Stimulated activated naive CD8-positive, alpha-beta T cell treated with anti-CD3 and anti-CD28 coated beads, Interleukin-15, Interleukin-2, amounts not matched to agents 100 ng/mL and 50 ng/mL, for 24 hours (primary cell): Measurements from ENCODE around the gene OR10D3.
"Not testable (repeated sequence)": the region's sequence is repeated elsewhere in the genome, so short reads cannot be mapped to it uniquely, and the experiment has no call there.

Experiments
- H3K27ac Mint-ChIP-seq: one replicate; pipeline ENCODE4 v1.8.0; 2021; ENCODE audit warnings: mild to moderate bottlenecking, mixed read lengths
- H3K27me3 Mint-ChIP-seq: one replicate; pipeline ENCODE4 v1.8.0; 2021; ENCODE audit warnings: mixed read lengths
- H3K36me3 Mint-ChIP-seq: one replicate; pipeline ENCODE4 v1.8.0; 2021; ENCODE audit warnings: low read depth, mixed read lengths
- H3K4me1 Mint-ChIP-seq: one replicate; pipeline ENCODE4 v1.8.0; 2021; ENCODE audit warnings: low read depth, mixed read lengths
- H3K4me3 Mint-ChIP-seq: one replicate; pipeline ENCODE4 v1.8.0; 2021; ENCODE audit warnings: mild to moderate bottlenecking, mixed read lengths
- H3K9me3 Mint-ChIP-seq: one replicate; pipeline ENCODE4 v1.8.0; 2021; ENCODE audit warnings: mixed read lengths

Gene OR10D3

DNA sequence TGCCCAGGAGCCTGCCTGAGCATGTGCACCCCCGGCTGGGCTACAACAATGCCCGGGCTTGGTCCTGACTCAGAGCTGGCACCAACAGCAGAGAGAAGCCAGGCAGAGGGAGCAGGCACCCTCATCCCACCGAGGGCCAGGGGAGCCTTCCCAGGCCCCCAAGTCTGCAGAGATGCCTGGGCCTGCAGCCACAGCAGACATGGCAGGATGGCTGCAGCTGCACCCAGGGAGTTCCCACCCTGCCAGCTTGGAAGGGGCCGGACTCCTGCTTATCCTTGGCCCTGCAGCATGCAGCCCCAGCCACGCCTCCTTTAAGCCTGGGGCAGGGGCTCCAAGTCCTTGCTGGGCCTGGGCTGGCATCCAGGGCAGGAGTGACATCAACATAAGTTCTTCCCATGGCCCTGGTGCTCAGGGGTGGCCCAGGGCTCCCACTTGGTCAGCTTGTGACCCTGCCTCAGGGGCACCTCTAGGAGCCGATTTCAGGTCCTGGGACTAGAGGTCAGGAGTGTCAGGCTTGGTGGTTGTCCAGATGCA, 26.7 kb downstream of the OR10D3 start:
- no peaks in the 10 kb centered on the region for H3K4me1 Mint-ChIP-seq
- H3K27me3 Mint-ChIP-seq, result peaks cover 8% of the 10 kb centered on the region
- H3K36me3 Mint-ChIP-seq, result no peaks in the 10 kb centered on the region
- H3K4me3 Mint-ChIP-seq, result no peak overlapping the region
- H3K9me3 Mint-ChIP-seq, result no peaks in the 10 kb centered on the region
- no peak overlapping the region for H3K27ac Mint-ChIP-seq

DNA sequence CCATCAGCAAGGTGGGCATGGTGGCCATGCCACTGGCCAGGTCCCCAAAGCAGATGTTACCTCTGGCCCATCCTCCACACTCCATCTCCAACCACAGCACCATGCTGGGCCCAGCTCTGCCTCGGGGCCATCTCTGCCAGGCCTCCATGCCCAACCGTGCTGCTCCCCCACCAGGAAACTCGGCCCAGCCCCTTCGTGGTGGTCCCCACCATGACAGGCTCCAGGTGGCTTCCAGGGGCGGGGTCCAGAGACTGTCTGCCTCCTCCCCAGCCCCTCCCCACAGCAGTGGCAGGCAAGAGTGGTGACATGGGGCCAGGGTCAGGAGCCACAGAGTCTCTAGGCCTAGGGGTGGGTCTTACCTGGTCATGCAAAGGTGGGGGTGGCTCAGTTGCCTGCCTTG, 27.3 kb downstream of the OR10D3 start:
- Mint-ChIP-seq H3K27me3 (peaks cover 8% of the 10 kb centered on the region), H3K27ac (no peak overlapping the region), H3K4me3 (no peak overlapping the region), H3K4me1 (no peaks in the 10 kb centered on the region), H3K9me3 (no peaks in the 10 kb centered on the region), H3K36me3 (no peaks in the 10 kb centered on the region)

DNA sequence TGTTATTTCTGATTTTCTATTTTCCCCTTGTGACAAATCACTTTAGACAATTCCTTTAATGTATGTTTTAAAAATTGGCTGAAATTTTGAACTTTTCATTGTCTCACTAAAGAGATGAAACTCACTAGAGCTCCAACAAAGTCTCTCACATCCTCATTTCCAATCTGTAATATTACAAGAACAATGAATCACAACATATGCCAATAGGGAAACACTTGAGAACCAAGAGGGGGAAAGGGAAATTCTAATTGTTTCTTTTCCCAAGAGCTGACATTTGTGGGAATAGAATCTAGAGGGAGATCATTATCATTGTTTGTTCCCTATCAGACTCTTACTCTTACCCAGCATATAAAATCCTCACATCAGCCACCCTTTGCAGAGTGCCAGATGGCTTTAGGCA, 28.2 kb downstream of the OR10D3 start:
- H3K4me3 Mint-ChIP-seq, result no peak overlapping the region
- no peaks in the 10 kb centered on the region for H3K9me3 Mint-ChIP-seq
- H3K36me3 Mint-ChIP-seq, result no peaks in the 10 kb centered on the region
- H3K27me3 Mint-ChIP-seq, result peaks cover 4% of the 10 kb centered on the region
- H3K4me1 Mint-ChIP-seq, result no peaks in the 10 kb centered on the region
- no peak overlapping the region for H3K27ac Mint-ChIP-seq

DNA sequence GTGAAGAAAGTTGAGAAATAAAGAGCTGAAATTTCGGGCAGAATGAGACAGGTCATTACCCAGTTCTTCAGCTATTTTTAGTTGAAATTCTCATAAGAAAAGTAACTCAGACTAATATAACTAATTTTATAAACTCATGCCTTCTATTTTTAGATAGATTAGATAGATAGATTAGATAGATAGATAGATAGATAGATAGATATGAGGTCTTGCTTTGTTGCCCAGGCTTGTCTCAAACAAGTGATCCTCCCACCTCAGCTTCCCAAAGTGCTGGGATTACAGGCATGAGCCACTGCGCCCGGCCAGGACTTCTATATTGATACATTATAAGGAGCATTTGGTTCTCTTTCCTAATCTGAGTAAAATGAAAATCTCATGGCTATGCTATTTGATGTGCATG, 30.9 kb downstream of the OR10D3 start:
- no peak overlapping the region for H3K4me3 Mint-ChIP-seq

GRCh38 chr11:124219126-124219525, 36.0 kb downstream of the OR10D3 start:
- H3K36me3 Mint-ChIP-seq, result no peaks in the 10 kb centered on the region
- no peaks in the 10 kb centered on the region for H3K9me3 Mint-ChIP-seq
- no peaks in the 10 kb centered on the region for H3K4me1 Mint-ChIP-seq
- no peak overlapping the region for H3K4me3 Mint-ChIP-seq
- no peak overlapping the region for H3K27ac Mint-ChIP-seq
- H3K27me3 Mint-ChIP-seq, result no peaks in the 10 kb centered on the region

More for the DNA sequence above, 30.9 kb downstream of the OR10D3 start:
- no peaks in the 10 kb centered on the region for H3K9me3 Mint-ChIP-seq
- H3K4me1 Mint-ChIP-seq, result no peaks in the 10 kb centered on the region
- H3K27me3 Mint-ChIP-seq, result peaks cover 4% of the 10 kb centered on the region
- H3K27ac Mint-ChIP-seq, result no peak overlapping the region
- no peaks in the 10 kb centered on the region for H3K36me3 Mint-ChIP-seq

GRCh38 chr11:124222407-124222806, 39.3 kb downstream of the OR10D3 start:
- Mint-ChIP-seq H3K4me3 (no peak overlapping the region), H3K9me3 (no peaks in the 10 kb centered on the region), H3K4me1 (no peaks in the 10 kb centered on the region), H3K27me3 (no peaks in the 10 kb centered on the region), H3K36me3 (no peaks in the 10 kb centered on the region), H3K27ac (no peak overlapping the region)

GRCh38 chr11:124224618-124225423, 41.7 kb downstream of the OR10D3 start:
- H3K36me3 Mint-ChIP-seq, H3K4me1 Mint-ChIP-seq: not testable (repeated sequence)

DNA sequence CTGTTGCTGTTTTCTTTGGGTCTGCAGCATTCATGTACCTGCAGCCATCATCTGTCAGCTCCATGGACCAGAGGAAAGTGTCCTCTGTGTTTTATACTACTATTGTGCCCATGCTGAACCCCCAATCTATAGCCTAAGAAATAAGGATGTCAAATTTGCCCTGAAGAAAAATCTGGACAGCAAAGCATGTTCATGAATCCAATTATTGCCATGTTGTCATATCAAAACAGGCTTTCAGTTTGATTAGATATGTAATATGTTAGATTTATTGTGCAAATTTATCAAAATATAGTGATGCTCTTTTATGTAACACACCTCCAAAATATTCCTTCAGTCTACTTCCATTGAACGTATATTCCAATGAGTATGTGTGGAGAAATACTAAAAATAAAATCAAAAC, 42.3 kb downstream of the OR10D3 start:
- no peaks in the 10 kb centered on the region for H3K9me3 Mint-ChIP-seq
- no peaks in the 10 kb centered on the region for H3K27me3 Mint-ChIP-seq
- no peaks in the 10 kb centered on the region for H3K36me3 Mint-ChIP-seq
- no peak overlapping the region for H3K4me3 Mint-ChIP-seq
- no peaks in the 10 kb centered on the region for H3K4me1 Mint-ChIP-seq
- H3K27ac Mint-ChIP-seq, result no peak overlapping the region

More at GRCh38 chr11:124224618-124225423, 41.7 kb downstream of the OR10D3 start:
- not testable (repeated sequence) for H3K9me3 Mint-ChIP-seq, H3K27ac Mint-ChIP-seq, H3K27me3 Mint-ChIP-seq, H3K4me3 Mint-ChIP-seq

- Mint-ChIP-seq H3K4me1 (no peaks in the 10 kb centered on the region), H3K27ac (no peak overlapping the region), H3K4me3 (no peak overlapping the region)
Observed at GRCh38 chr11:124233376-124233775, 50.2 kb downstream of the OR10D3 start.

More at GRCh38 chr11:124233376-124233775, 50.2 kb downstream of the OR10D3 start:
- Mint-ChIP-seq H3K27me3 (no peaks in the 10 kb centered on the region), H3K9me3 (no peaks in the 10 kb centered on the region), H3K36me3 (no peaks in the 10 kb centered on the region)
